Measurements from ENCODE around the gene EDDM13. TPM values are rescaled to one million over a fixed set of nuclear protein-coding genes. Genes with fewer than 3 reads are reported as not detected.

EDDM13 gene
- total and polyA plus RNA-seq, 2 donors from 2014 or later, result 0.54 to 1.6 TPM

- FAIRE-seq (no peak), DNase-seq (no peak)
- H3K27ac ChIP-seq (ENCODE audit: low read depth in 2 of 2, low read length in 2 of 2), result no peak overlapping the region
- no peaks in the 10 kb centered on the region for H3K27me3 ChIP-seq (ENCODE audit: control insufficient read depth, insufficient read depth, low read length)
- no peak for TF ChIP-seq CTCF (IDR thresholded peaks at IDR 0.05; ENCODE audit: borderline replicate concordance, extremely low read depth, insufficient read depth)
- H3K4me1 ChIP-seq (ENCODE audit: control insufficient read depth in 2 of 3, insufficient read depth in 2 of 3, low read depth in 1 of 3, low read length in 3 of 3), result no peaks in the 10 kb centered on the region
- peaks cover 0 to 4% (median 0%) of the 10 kb centered on the region in 3 donors for H3K9me3 ChIP-seq (ENCODE audit: control insufficient read depth in 2 of 3, insufficient read depth in 1 of 3, low read length in 3 of 3)
- intact Hi-C loops (cut with DNase I), result no loop called here
- H3K4me3 ChIP-seq (ENCODE audit: low read length in 3 of 3), result no peak overlapping the region
- H3K36me3 ChIP-seq (ENCODE audit: control insufficient read depth in 2 of 3, insufficient read depth in 3 of 3, low read length in 3 of 3), result peaks cover 2 to 19% (median 4%) of the 10 kb centered on the region in 3 donors
- no peak overlapping the region for H3K9ac ChIP-seq (ENCODE audit: low read length in 3 of 3)
Measured at GRCh38 chr19:56295531-56296455, 23.2 kb downstream of the EDDM13 start.

- H3K9ac ChIP-seq (ENCODE audit: low read length in 3 of 3), result no peak overlapping the region
- peaks cover 0 to 4% (median 0%) of the 10 kb centered on the region in 3 donors for H3K9me3 ChIP-seq (ENCODE audit: control insufficient read depth in 2 of 3, insufficient read depth in 1 of 3, low read length in 3 of 3)
- no peak for FAIRE-seq
- H3K4me1 ChIP-seq (ENCODE audit: control insufficient read depth in 2 of 3, insufficient read depth in 2 of 3, low read depth in 1 of 3, low read length in 3 of 3), result no peaks in the 10 kb centered on the region
- intact Hi-C loops (cut with DNase I), result no loop called here
- no peak overlapping the region for H3K27ac ChIP-seq (ENCODE audit: low read depth in 2 of 2, low read length in 2 of 2)
- no peak for TF ChIP-seq CTCF (IDR thresholded peaks at IDR 0.05; ENCODE audit: borderline replicate concordance, extremely low read depth, insufficient read depth)
- H3K4me3 ChIP-seq (ENCODE audit: low read length in 3 of 3), result no peak overlapping the region
- H3K27me3 ChIP-seq (ENCODE audit: control insufficient read depth, insufficient read depth, low read length), result no peaks in the 10 kb centered on the region
- DNase-seq, result no peak
- H3K36me3 ChIP-seq (ENCODE audit: control insufficient read depth in 2 of 3, insufficient read depth in 3 of 3, low read length in 3 of 3), result peaks cover 0 to 19% (median 4%) of the 10 kb centered on the region in 3 donors
Measured at GRCh38 chr19:56297010-56297409, 24.5 kb downstream of the EDDM13 start.

- H3K4me1 ChIP-seq (ENCODE audit: control insufficient read depth in 2 of 3, insufficient read depth in 2 of 3, low read depth in 1 of 3, low read length in 3 of 3), result no peaks in the 10 kb centered on the region
- no peak overlapping the region for H3K4me3 ChIP-seq (ENCODE audit: low read length in 3 of 3)
- no peaks in the 10 kb centered on the region for H3K9me3 ChIP-seq (ENCODE audit: control insufficient read depth in 2 of 3, insufficient read depth in 1 of 3, low read length in 3 of 3)
- H3K27ac ChIP-seq (ENCODE audit: low read depth in 2 of 2, low read length in 2 of 2), result no peak overlapping the region
- H3K9ac ChIP-seq (ENCODE audit: low read length in 3 of 3), result no peak overlapping the region
- no peak for DNase-seq
- intact Hi-C loops (cut with DNase I), result no loop called here
- H3K36me3 ChIP-seq (ENCODE audit: control insufficient read depth in 2 of 3, insufficient read depth in 3 of 3, low read length in 3 of 3), result peaks cover 2 to 10% (median 7%) of the 10 kb centered on the region in 3 donors
- TF ChIP-seq CTCF (IDR thresholded peaks at IDR 0.05; ENCODE audit: borderline replicate concordance, extremely low read depth, insufficient read depth), result no peak
- H3K27me3 ChIP-seq (ENCODE audit: control insufficient read depth, insufficient read depth, low read length), result no peaks in the 10 kb centered on the region
- no peak for FAIRE-seq
Measured at GRCh38 chr19:56299688-56300087, 27.1 kb downstream of the EDDM13 start.

Data from kidney (tissue), 14 donors.